Parathyroid adenoma (tissue), 2 donors: Measurements from ENCODE around the gene LYRM2.

ENCODE experiments used
- H2AFZ ChIP-seq: fragments of 300-600 bp; sonication (generic); one replicate; pipeline ENCODE4 v1.7.0; 2017; ENCODE audit warnings: antibody characterized with exemption, mild to moderate bottlenecking
- H3K27ac ChIP-seq: fragments of 300-600 bp; sonication (generic); one replicate; pipeline ENCODE4 v1.7.0; 2017
- H3K27me3 ChIP-seq: fragments of 300-600 bp; sonication (generic); one replicate; pipeline ENCODE4 v1.7.0; 2017; ENCODE audit warnings: low read length; ENCODE audit not compliant: control insufficient read depth, insufficient read depth
- H3K36me3 ChIP-seq: fragments of 300-600 bp; sonication (generic); one replicate; pipeline ENCODE4 v1.7.0; 2017; ENCODE audit warnings: low read length; ENCODE audit not compliant: control insufficient read depth, insufficient read depth
- H3K4me1 ChIP-seq: fragments of 300-600 bp; sonication (generic); one replicate; pipeline ENCODE4 v1.7.0; 2017; ENCODE audit warnings: control low read depth
- H3K4me2 ChIP-seq: fragments of 300-600 bp; sonication (generic); one replicate; pipeline ENCODE4 v1.7.0; 2017; ENCODE audit warnings: low read length
- H3K4me3 ChIP-seq: fragments of 300-600 bp; sonication (generic); one replicate; pipeline ENCODE4 v1.7.0; 2017; ENCODE audit warnings: low read depth, low read length
- H3K79me2 ChIP-seq: fragments of 300-600 bp; sonication (generic); one replicate; pipeline ENCODE4 v1.7.0; 2017; ENCODE audit warnings: control low read depth
- H3K9ac ChIP-seq: fragments of 300-600 bp; sonication (generic); one replicate; pipeline ENCODE4 v1.7.0; 2017; ENCODE audit warnings: mild to moderate bottlenecking
- H3K9me3 ChIP-seq: fragments of 300-600 bp; sonication (generic); one replicate; pipeline ENCODE4 v1.7.0; 2017; ENCODE audit warnings: low read length; ENCODE audit not compliant: control insufficient read depth
- TF ChIP-seq, protein P1 (sequence below): fragments of 300-600 bp; sonication (generic); IDR thresholded peaks from one replicate; pipeline ENCODE4 v1.7.0; 2017; ENCODE audit warnings: antibody characterized with exemption, mild to moderate bottlenecking
- donor health status: primary hyperparathyroidism.

Gene LYRM2

DNA sequence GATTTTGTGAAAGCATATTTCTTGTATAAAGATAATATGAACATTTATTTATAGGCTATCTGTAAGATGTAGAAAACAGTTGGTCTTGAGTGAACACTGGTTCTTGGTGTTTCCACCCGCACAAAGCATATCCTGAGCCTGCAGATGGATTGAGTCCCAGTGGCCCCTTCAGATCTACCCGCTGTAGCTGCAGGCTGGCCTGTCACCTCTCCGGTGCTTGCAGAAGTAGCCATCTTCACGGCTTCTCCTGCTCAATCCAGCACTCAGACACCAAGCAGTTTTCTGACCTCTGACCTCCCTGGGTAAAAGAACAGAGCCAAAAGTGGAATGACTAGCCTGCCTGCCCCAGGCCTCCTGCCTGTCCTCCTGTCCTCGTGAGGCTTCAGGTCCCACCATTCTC, 22.7 kb downstream of the LYRM2 start:
- Histone ChIP-seq H3K4me1 (no peaks in the 10 kb centered on the region), H3K4me2 (no peak overlapping the region), H3K9me3 (no peaks in the 10 kb centered on the region), H3K27me3 (no peaks in the 10 kb centered on the region), H3K27ac (no peak overlapping the region), H3K9ac (no peak overlapping the region), H3K36me3 (no peaks in the 10 kb centered on the region), H3K79me2 (no peaks in the 10 kb centered on the region), H2AFZ (no peak overlapping the region), H3K4me3 (no peak overlapping the region)
- TF ChIP-seq, protein P1, sequence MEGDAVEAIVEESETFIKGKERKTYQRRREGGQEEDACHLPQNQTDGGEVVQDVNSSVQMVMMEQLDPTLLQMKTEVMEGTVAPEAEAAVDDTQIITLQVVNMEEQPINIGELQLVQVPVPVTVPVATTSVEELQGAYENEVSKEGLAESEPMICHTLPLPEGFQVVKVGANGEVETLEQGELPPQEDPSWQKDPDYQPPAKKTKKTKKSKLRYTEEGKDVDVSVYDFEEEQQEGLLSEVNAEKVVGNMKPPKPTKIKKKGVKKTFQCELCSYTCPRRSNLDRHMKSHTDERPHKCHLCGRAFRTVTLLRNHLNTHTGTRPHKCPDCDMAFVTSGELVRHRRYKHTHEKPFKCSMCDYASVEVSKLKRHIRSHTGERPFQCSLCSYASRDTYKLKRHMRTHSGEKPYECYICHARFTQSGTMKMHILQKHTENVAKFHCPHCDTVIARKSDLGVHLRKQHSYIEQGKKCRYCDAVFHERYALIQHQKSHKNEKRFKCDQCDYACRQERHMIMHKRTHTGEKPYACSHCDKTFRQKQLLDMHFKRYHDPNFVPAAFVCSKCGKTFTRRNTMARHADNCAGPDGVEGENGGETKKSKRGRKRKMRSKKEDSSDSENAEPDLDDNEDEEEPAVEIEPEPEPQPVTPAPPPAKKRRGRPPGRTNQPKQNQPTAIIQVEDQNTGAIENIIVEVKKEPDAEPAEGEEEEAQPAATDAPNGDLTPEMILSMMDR: no peak

DNA sequence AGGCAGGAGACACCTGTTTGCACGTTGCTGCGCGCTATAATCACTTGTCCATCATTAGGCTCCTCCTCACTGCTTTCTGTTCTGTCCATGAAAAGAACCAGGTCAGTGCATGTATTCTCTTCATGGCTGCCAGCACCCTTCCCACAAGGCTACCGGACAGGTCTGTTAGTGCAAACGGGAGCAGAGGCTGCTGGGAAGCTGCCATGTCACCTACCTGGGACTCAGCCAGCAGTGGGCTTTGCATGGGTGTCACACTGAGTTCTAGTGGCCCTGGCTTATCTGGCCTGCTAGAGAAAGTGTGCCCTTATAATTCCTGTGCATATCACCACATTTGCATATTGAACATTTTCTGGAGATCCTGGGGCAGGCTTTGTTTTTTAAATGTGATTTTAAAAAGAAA, 24.8 kb downstream of the LYRM2 start:
- Histone ChIP-seq H3K36me3 (no peaks in the 10 kb centered on the region), H2AFZ (no peak overlapping the region), H3K27me3 (no peaks in the 10 kb centered on the region), H3K4me1 (no peaks in the 10 kb centered on the region), H3K27ac (no peak overlapping the region), H3K9me3 (no peaks in the 10 kb centered on the region), H3K4me3 (no peak overlapping the region), H3K9ac (no peak overlapping the region), H3K4me2 (no peak overlapping the region), H3K79me2 (no peaks in the 10 kb centered on the region)
- TF ChIP-seq, protein P1: no peak

DNA sequence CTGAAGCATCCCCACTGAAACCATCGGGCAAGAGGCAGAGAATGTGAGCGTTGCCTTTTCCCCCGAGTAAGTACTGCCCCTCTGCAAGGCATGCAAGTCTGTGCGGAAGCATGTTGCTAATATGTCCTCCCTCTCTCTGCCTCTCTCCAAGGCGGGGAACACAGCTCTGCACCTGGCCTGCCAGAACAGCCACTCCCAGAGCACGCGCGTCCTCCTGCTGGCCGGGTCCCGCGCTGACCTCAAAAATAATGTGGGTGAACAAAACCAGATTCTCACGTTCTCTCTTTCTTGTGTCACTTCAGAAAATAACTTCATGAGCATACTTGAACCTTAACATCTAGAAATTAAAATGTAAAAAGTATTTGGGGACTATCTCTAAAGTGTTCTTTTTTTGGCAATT, 26.4 kb downstream of the LYRM2 start:
- Histone ChIP-seq H3K4me2 (no peak overlapping the region), H3K4me1 (no peaks in the 10 kb centered on the region), H3K36me3 (no peaks in the 10 kb centered on the region), H3K9ac (no peak overlapping the region), H3K9me3 (no peaks in the 10 kb centered on the region), H3K79me2 (no peaks in the 10 kb centered on the region), H3K4me3 (no peak overlapping the region), H3K27ac (no peak overlapping the region), H2AFZ (no peak overlapping the region), H3K27me3 (no peaks in the 10 kb centered on the region)
- TF ChIP-seq, protein P1: no peak

DNA sequence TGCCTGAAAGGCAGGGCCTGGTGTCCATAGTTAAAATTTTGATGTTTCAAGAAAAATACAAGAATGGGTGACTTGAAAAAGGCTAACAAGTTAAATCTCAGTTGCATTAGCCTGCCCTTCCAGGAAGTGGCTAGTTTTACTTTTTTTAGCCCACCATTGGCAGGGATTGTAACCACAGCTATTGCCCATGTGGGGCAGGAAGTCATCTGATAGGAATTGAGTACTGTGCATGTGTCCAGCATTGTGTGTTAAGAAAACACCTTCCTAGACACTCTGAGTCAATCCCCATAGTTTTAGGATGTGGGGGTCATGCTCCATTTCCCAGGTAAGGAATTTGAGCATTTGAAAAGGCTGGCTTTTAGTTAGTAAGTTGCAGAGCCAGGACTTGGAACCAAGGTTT, 26.9 kb downstream of the LYRM2 start:
- Histone ChIP-seq H3K4me2 (no peak overlapping the region), H3K27me3 (no peaks in the 10 kb centered on the region), H2AFZ (no peak overlapping the region), H3K9ac (no peak overlapping the region), H3K27ac (no peak overlapping the region), H3K79me2 (no peaks in the 10 kb centered on the region), H3K4me1 (no peaks in the 10 kb centered on the region), H3K36me3 (no peaks in the 10 kb centered on the region), H3K4me3 (no peak overlapping the region), H3K9me3 (no peaks in the 10 kb centered on the region)
- TF ChIP-seq, protein P1: no peak

DNA sequence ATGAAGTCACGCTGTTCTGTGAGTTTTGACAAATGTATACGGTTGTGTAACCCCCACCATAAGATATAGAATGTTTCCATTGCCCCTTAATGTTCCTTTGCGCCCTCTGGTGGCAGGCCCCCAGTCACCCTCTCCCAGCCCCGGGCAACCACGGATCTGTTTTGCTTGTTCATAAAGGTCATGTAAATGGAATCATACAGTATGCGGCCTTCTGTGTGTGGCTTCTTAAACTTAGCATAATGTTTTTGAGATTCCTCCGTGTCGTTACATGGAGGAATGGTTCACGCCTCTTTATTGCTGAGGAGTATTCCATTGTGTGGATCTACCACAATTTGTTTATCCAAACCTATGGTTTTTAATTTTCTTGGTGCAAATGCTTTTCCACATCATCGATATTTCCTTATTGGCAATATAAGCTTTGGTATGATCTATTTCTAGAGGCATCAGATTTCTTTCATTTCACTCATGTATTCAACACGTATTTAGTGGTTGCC, 28.4 kb downstream of the LYRM2 start:
- H3K4me3 ChIP-seq: no peak overlapping the region
- no peaks in the 10 kb centered on the region for H3K4me1 ChIP-seq
- no peak overlapping the region for H3K27ac ChIP-seq
- H3K27me3 ChIP-seq: no peaks in the 10 kb centered on the region
- no peaks in the 10 kb centered on the region for H3K79me2 ChIP-seq
- no peak overlapping the region for H3K4me2 ChIP-seq
- TF ChIP-seq, protein P1: peak; percentile 81
- no peak overlapping the region for H2AFZ ChIP-seq
- no peaks in the 10 kb centered on the region for H3K36me3 ChIP-seq
- no peaks in the 10 kb centered on the region for H3K9me3 ChIP-seq
- H3K9ac ChIP-seq: no peak overlapping the region
